Caki2 (cell line): ENCODE measurements around the gene ICAM3. TPM values are rescaled to one million over a fixed set of nuclear protein-coding genes. Genes with fewer than 3 reads are reported as not detected.
"Not testable (repeated sequence)": the region's sequence is repeated elsewhere in the genome, so short reads cannot be mapped to it uniquely, and the experiment has no call there.

Experiments used
- DNase-seq: peaks from one replicate; pipeline ENCODE4 v3.0.0-alpha.2; 2015; ENCODE audit warnings: low read depth
- in situ Hi-C: cut with HindIII; loops from 2 replicates; pipeline ENCODE4 v1.10.0; 2016; ENCODE audit warnings: low sequenced_read_pairs, low pct_unique_long_range_greater_than_20kb, mixed read lengths
- total RNA-seq: library from RNA; depleted of rRNA; stranded (reverse); fragments of >200 nt; shearing (Covaris generic); gene quantifications from 2 replicates; pipeline ENCODE4 v1.2.3, GENCODE V29; 2014; ENCODE audit warnings: low replicate concordance; rRNA removed

ICAM3 gene
- total RNA-seq: 10.1 and 12.2 TPM in 2 replicates

DNA sequence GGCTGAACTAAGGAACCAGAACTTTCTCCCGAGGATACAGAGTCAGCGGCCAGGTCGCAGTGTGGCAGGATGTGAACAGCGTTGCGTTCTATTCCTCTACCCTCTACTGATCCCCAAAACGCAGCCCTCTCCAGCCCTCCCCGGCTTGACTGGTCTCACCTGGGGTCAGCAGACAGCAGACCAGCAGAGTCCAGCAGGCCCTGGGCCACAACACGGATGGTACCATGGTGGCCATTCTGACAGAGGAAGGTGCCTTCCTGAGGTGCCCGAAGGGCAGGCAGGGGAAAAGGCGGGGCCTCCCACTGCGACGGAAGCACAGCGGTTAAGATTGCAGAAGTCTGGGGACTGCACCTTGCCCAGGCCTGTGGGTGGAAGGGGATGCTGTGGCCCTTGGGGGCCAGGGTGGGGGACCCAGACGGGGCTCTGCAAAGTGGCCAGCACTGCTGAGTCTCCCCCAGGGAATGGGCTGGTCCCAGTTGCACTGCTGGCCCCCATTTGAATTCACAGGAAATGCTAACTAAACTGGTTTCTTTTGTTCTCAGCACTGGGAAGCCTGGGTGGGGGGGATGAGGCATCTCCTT lies at the start of gene ICAM3:
TSS of gene ICAM3 (minus strand) at position 245 of the 581 bp plus-strand sequence. CDS start at position 235, 10 bp downstream.
- in situ Hi-C loops: no loop called here
- no peak for DNase-seq

DNA sequence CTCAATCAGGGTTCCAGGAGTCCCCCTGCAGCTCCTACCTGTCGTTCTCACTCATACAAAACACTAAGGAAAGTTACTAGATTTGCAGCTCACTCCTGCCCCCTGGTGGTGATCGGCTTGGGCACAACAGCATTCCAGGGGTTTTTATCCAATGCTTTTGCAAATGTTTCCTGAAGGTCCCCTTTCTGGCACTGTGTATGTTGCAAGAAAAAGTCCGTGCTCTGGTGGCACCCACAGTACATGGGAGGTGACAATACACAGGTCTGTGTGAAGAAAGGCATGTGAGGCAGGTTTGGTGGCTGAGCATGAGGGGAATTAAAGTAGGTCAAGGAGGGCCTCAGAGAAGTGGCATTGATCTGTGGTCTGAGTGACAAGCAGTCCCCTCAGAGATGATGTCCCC lies 49.5 kb upstream of the ICAM3 start:
- peak; percentile 51 for DNase-seq
- in situ Hi-C loops: no loop called here

- DNase-seq: no peak
- in situ Hi-C loops: no loop called here
Measured at GRCh38 chr19:10384580-10384979, 45.2 kb upstream of the ICAM3 start.

GRCh38 chr19:10383223-10383499 lies 43.7 kb upstream of the ICAM3 start:
- in situ Hi-C loops, DNase-seq: not testable (repeated sequence)

- in situ Hi-C loops: no loop called here
- peak; percentile 98 for DNase-seq
Measured at GRCh38 chr19:10380313-10381102, 41.1 kb upstream of the ICAM3 start, which contains the start of gene TYK2. TYK2 (minus strand) TSS chr19:10380572; CDS start chr19:10378406, 2,166 bp downstream.

- no peak for DNase-seq
- in situ Hi-C loops: no loop called here
Measured at GRCh38 chr19:10379880-10380312, 40.5 kb upstream of the ICAM3 start.

- in situ Hi-C loops: no loop called here
- DNase-seq: no peak
Measured at GRCh38 chr19:10378124-10378523, 38.7 kb upstream of the ICAM3 start.

- DNase-seq, in situ Hi-C loops: not testable (repeated sequence)
Measured at GRCh38 chr19:10377140-10377640, 37.8 kb upstream of the ICAM3 start.

GRCh38 chr19:10374931-10375330 lies 35.5 kb upstream of the ICAM3 start:
- in situ Hi-C loops: no loop called here
- no peak for DNase-seq

DNA sequence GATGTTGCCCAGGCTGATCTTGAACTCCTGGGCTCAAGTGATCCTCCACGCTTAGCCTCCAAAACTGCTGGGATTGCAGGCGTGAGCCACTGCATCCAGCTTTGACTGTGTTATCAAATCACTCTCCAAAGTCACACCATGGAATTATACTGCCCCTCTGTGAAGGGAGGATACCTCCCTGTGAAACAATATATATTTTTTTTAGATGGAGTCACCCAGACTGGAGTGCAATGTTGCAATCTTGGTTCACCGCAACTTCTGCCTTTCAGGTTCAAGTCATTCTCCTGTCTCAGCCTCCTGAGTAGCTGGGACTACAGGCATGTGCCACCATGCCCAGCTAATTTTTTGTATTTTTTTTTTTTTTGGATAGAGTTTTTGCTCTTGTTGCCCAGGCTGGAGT lies 33.3 kb upstream of the ICAM3 start:
- no peak for DNase-seq
- in situ Hi-C loops: no loop called here

- no peak for DNase-seq
- in situ Hi-C loops: no loop called here
Measured at GRCh38 chr19:10368101-10368803, 28.8 kb upstream of the ICAM3 start.

- DNase-seq, in situ Hi-C loops: not testable (repeated sequence)
Measured at GRCh38 chr19:10366950-10367512, 27.6 kb upstream of the ICAM3 start.

GRCh38 chr19:10365518-10365917 lies 26.1 kb upstream of the ICAM3 start:
- in situ Hi-C loops: no loop called here

DNA sequence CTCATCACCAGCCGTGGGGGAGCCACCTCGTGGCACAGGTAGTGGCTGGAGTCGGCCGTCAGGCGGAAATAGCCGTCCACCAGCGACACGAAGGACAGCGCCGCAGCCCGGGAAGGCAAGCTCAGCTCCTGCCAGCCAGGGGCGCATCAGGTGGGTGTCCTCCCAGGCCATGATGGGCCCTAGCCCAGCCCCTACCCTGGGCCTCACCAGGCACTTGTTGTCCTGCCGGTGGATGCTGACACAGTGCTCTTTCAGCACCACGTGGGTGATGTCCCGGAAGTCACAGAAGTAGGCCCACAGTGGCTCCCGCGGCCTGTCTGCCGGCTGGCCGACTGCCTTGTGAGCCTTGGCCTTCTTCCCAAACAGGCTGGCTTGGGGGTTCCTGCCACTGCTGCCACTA lies 25.2 kb upstream of the ICAM3 start:
- in situ Hi-C loops: no loop called here
- DNase-seq: no peak

More at GRCh38 chr19:10365518-10365917, 26.1 kb upstream of the ICAM3 start:
- no peak for DNase-seq

DNA sequence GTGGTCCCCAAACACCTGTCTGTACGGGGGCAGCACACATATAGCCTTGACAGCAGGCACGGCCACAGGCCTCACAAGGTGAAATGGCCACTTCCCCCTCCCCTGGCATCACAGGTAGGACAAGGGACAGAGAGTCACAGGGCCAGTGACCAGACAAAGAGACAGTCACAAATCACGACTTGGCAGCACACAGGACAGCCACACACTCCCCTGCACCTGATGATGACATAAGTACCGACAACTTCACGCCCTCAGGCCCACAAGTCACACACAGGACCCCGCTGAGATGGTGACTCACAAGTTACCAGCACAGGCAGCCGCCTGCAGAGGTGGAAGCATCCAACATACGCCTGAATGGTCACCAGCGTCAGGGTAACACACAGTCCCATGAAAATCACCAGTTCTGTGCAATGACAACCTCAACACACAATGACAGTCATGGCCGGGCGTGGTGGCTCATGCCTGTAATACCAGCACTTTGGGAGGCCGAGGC lies 24.4 kb upstream of the ICAM3 start:
- peak; percentile 77 for DNase-seq

GRCh38 chr19:10362259-10362658 lies 22.8 kb upstream of the ICAM3 start:
- no peak for DNase-seq
- in situ Hi-C loops: no loop called here

More for the DNA sequence above, 24.4 kb upstream of the ICAM3 start:
- in situ Hi-C loops: no loop called here

GRCh38 chr19:10361569-10362011 lies 22.2 kb upstream of the ICAM3 start:
- in situ Hi-C loops: no loop called here
- no peak for DNase-seq

DNA sequence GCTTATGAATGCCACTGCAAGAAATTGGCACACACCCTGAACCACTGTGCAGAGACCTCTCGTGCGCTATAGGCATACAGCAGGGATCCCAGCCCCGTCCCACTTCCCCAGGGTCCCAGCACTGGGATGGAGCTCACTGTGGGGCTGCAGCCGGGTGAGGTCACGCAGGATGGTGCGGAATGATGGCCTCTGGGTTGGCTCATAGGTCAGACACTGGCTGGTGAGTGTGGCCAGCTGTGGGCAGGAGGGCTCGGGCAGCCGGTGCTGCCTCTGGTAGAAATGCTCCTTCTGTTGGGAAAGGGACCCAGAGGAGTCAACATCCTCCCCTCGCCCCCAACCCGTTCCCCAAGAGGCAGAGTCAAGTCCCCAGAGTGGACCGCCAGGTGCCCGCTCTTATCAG lies 17.0 kb upstream of the ICAM3 start:
- DNase-seq: no peak
- in situ Hi-C loops: no loop called here
